Amniotic epithelial cell (primary cell): ENCODE results near the gene TNKS2.

Source experiments
- DNase-seq: peaks from one replicate; pipeline ENCODE4 v3.0.0-alpha.2; 2010; ENCODE audit warnings: low read depth

The TNKS2 gene

GRCh38 chr10:91908337-91909116, 110.3 kb downstream of the TNKS2 start:
- DNase-seq: peak; percentile 37

GRCh38 chr10:91909117-91909677, 111.0 kb downstream of the TNKS2 start, which contains the start of gene FGFBP3:
TSS of gene FGFBP3 (minus strand) at chr10:91909486. CDS start at chr10:91908969, 517 bp downstream.
- peak; percentile 63 for DNase-seq

DNA sequence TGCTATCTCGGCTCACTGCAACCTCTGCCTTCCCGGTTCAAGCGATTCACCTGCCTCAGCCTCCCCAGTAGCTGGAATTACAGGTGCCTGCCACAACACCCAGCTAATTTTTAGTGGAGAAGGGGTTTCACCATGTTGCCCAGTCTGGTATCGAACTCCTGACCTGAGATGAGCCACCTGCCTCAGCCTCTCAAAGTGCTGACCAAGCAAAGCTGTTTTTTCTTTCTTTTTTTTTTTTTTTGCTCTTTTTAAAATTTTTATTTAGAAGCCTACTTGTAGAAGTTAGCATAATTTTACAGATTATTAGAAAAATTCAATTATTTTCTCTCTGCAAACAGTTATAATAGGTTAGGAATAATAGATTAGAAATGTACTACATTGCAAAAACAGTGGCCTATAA, 112.2 kb downstream of the TNKS2 start:
- DNase-seq: no peak
